Activated CD4-positive, alpha-beta T cell treated with anti-CD3 and anti-CD28 coated beads, Interleukin-2, amount 10 ng/mL, durations not matched to agents 7 days and 5 days (primary cell): ENCODE data around the gene TMEM37. TPM values are rescaled to one million over a fixed set of nuclear protein-coding genes. Genes with fewer than 3 reads are reported as not detected.

ENCODE experiments used
- CTCF ChIA-PET: fragments of 350-600 bp; sonication (Branson Sonifier 250); formaldehyde crosslinking; loops from one replicate; lab custom pipeline; 2021; ENCODE audit warnings: antibody characterized with exemption; lab: Charles Lee
- POLR2A ChIA-PET: fragments of 350-600 bp; sonication (Branson Sonifier 250); formaldehyde crosslinking; loops from one replicate; lab custom pipeline; 2021; ENCODE audit warnings: antibody characterized with exemption; lab: Charles Lee
- DNase-seq: peaks from one replicate; pipeline ENCODE4 v3.0.0-alpha.2; 2020
- H3K27ac Mint-ChIP-seq: one replicate; pipeline ENCODE4 v1.8.0; 2021; ENCODE audit warnings: mild to moderate bottlenecking, moderate library complexity, mixed read lengths
- H3K27me3 Mint-ChIP-seq: one replicate; pipeline ENCODE4 v1.8.0; 2021; ENCODE audit warnings: mixed read lengths
- H3K36me3 Mint-ChIP-seq: one replicate; pipeline ENCODE4 v1.8.0; 2021; ENCODE audit warnings: low read depth, mixed read lengths
- H3K4me1 Mint-ChIP-seq: one replicate; pipeline ENCODE4 v1.8.0; 2021; ENCODE audit warnings: mixed read lengths
- H3K4me3 Mint-ChIP-seq: one replicate; pipeline ENCODE4 v1.8.0; 2021; ENCODE audit warnings: mild to moderate bottlenecking, moderate library complexity, mixed read lengths
- H3K9me3 Mint-ChIP-seq: one replicate; pipeline ENCODE4 v1.8.0; 2021; ENCODE audit warnings: mixed read lengths
- total RNA-seq, 2 experiments: library from RNA; stranded (reverse); gene quantifications; one replicate each; pipeline ENCODE4 v1.2.3, GENCODE V29; 2021

TMEM37 gene
- total RNA-seq, 2 experiments from 2014 or later: not detected

GRCh38 chr2:119421741-119422140 lies 9.9 kb upstream of the TMEM37 start:
- no peaks in the 10 kb centered on the region for H3K36me3 Mint-ChIP-seq
- H3K4me3 Mint-ChIP-seq: no peak overlapping the region
- H3K27me3 Mint-ChIP-seq: peaks cover 28% of the 10 kb centered on the region
- peaks cover 2% of the 10 kb centered on the region for H3K9me3 Mint-ChIP-seq
- no peak for DNase-seq
- no peaks in the 10 kb centered on the region for H3K4me1 Mint-ChIP-seq
- ChIA-PET CTCF (no interaction called here), POLR2A (no interaction called here)
- no peak overlapping the region for H3K27ac Mint-ChIP-seq

GRCh38 chr2:119422360-119423107 lies 9.1 kb upstream of the TMEM37 start:
- ChIA-PET POLR2A (no interaction called here), CTCF (no interaction called here)
- no peak overlapping the region for H3K4me3 Mint-ChIP-seq
- H3K9me3 Mint-ChIP-seq: peaks cover 2% of the 10 kb centered on the region
- no peak overlapping the region for H3K27ac Mint-ChIP-seq
- H3K4me1 Mint-ChIP-seq: no peaks in the 10 kb centered on the region
- H3K36me3 Mint-ChIP-seq: no peaks in the 10 kb centered on the region
- peaks cover 31% of the 10 kb centered on the region for H3K27me3 Mint-ChIP-seq
- no peak for DNase-seq

GRCh38 chr2:119423108-119423444 lies 8.6 kb upstream of the TMEM37 start:
- H3K9me3 Mint-ChIP-seq: peaks cover 2% of the 10 kb centered on the region
- no peaks in the 10 kb centered on the region for H3K4me1 Mint-ChIP-seq
- no peak for DNase-seq
- ChIA-PET POLR2A (no interaction called here), CTCF (no interaction called here)
- H3K4me3 Mint-ChIP-seq: no peak overlapping the region
- no peaks in the 10 kb centered on the region for H3K36me3 Mint-ChIP-seq
- peaks cover 36% of the 10 kb centered on the region for H3K27me3 Mint-ChIP-seq
- no peak overlapping the region for H3K27ac Mint-ChIP-seq

GRCh38 chr2:119423811-119424210 lies 7.8 kb upstream of the TMEM37 start:
- Mint-ChIP-seq H3K27ac (no peak overlapping the region), H3K4me1 (no peaks in the 10 kb centered on the region), H3K27me3 (peaks cover 42% of the 10 kb centered on the region), H3K9me3 (peaks cover 2% of the 10 kb centered on the region), H3K36me3 (no peaks in the 10 kb centered on the region), H3K4me3 (no peak overlapping the region)
- CTCF ChIA-PET: interaction anchor here (0.8 kb wide), 1 partner anchor 14 kb away, joined by 3 read pairs; no protein-coding TSS in a partner anchor
- POLR2A ChIA-PET: no interaction called here
- DNase-seq: no peak

GRCh38 chr2:119424284-119425118 lies 7.2 kb upstream of the TMEM37 start:
- Mint-ChIP-seq H3K27me3 (peaks cover 43% of the 10 kb centered on the region), H3K9me3 (peaks cover 2% of the 10 kb centered on the region), H3K36me3 (no peaks in the 10 kb centered on the region), H3K4me3 (no peak overlapping the region), H3K27ac (no peak overlapping the region), H3K4me1 (no peaks in the 10 kb centered on the region)
- CTCF ChIA-PET: interaction anchor here (0.8 kb wide), 1 partner anchor 15 kb away, joined by 3 read pairs; no protein-coding TSS in a partner anchor
- DNase-seq: no peak
- POLR2A ChIA-PET: interaction anchor here (0.7 kb wide), 1 partner anchor 53 kb away, joined by 3 read pairs; no protein-coding TSS in a partner anchor

GRCh38 chr2:119425119-119425405 lies 6.6 kb upstream of the TMEM37 start:
- no peak for DNase-seq
- Mint-ChIP-seq H3K9me3 (peaks cover 2% of the 10 kb centered on the region), H3K4me1 (no peaks in the 10 kb centered on the region), H3K27me3 (peaks cover 43% of the 10 kb centered on the region), H3K4me3 (no peak overlapping the region), H3K36me3 (no peaks in the 10 kb centered on the region), H3K27ac (no peak overlapping the region)
- CTCF ChIA-PET: no interaction called here
- POLR2A ChIA-PET: interaction anchor here (0.7 kb wide), 1 partner anchor 53 kb away, joined by 3 read pairs; no protein-coding TSS in a partner anchor

GRCh38 chr2:119425620-119426395 lies 5.8 kb upstream of the TMEM37 start:
- peaks cover 2% of the 10 kb centered on the region for H3K9me3 Mint-ChIP-seq
- no peaks in the 10 kb centered on the region for H3K36me3 Mint-ChIP-seq
- no peak for DNase-seq
- POLR2A ChIA-PET: interaction anchor here (0.7 kb wide), 1 partner anchor 52 kb away, joined by 3 read pairs; no protein-coding TSS in a partner anchor
- H3K4me3 Mint-ChIP-seq: no peak overlapping the region
- peaks cover 50% of the 10 kb centered on the region for H3K27me3 Mint-ChIP-seq
- CTCF ChIA-PET: no interaction called here
- no peaks in the 10 kb centered on the region for H3K4me1 Mint-ChIP-seq
- H3K27ac Mint-ChIP-seq: no peak overlapping the region

GRCh38 chr2:119426396-119426675 lies 5.3 kb upstream of the TMEM37 start:
- H3K9me3 Mint-ChIP-seq: peaks cover 2% of the 10 kb centered on the region
- peaks cover 55% of the 10 kb centered on the region for H3K27me3 Mint-ChIP-seq
- H3K4me3 Mint-ChIP-seq: no peak overlapping the region
- peaks cover 2% of the 10 kb centered on the region for H3K4me1 Mint-ChIP-seq
- no peak overlapping the region for H3K27ac Mint-ChIP-seq
- DNase-seq: no peak
- POLR2A ChIA-PET: no interaction called here
- CTCF ChIA-PET: no interaction called here
- no peaks in the 10 kb centered on the region for H3K36me3 Mint-ChIP-seq

- POLR2A ChIA-PET: no interaction called here
- Mint-ChIP-seq H3K36me3 (no peaks in the 10 kb centered on the region), H3K4me1 (peaks cover 2% of the 10 kb centered on the region), H3K4me3 (no peak overlapping the region), H3K9me3 (peaks cover under 1% of the 10 kb centered on the region), H3K27ac (no peak overlapping the region), H3K27me3 (peaks cover 50% of the 10 kb centered on the region)
- DNase-seq: no peak
- CTCF ChIA-PET: interaction anchor here (0.8 kb wide), 1 partner anchor 36 kb away, joined by 3 read pairs; no protein-coding TSS in a partner anchor
These were observed 4.8 kb upstream of the TMEM37 start for GRCh38 chr2:119426801-119427395.

GRCh38 chr2:119427756-119428155 lies 3.9 kb upstream of the TMEM37 start:
- POLR2A ChIA-PET: no interaction called here
- peaks cover 55% of the 10 kb centered on the region for H3K27me3 Mint-ChIP-seq
- CTCF ChIA-PET: interaction anchor here (0.8 kb wide), 1 partner anchor 37 kb away, joined by 3 read pairs; no protein-coding TSS in a partner anchor
- H3K36me3 Mint-ChIP-seq: no peaks in the 10 kb centered on the region
- H3K4me3 Mint-ChIP-seq: no peak overlapping the region
- H3K9me3 Mint-ChIP-seq: no peaks in the 10 kb centered on the region
- peaks cover 5% of the 10 kb centered on the region for H3K4me1 Mint-ChIP-seq
- no peak for DNase-seq
- H3K27ac Mint-ChIP-seq: no peak overlapping the region

GRCh38 chr2:119428488-119429224 lies 3.0 kb upstream of the TMEM37 start:
- ChIA-PET CTCF (no interaction called here), POLR2A (no interaction called here)
- H3K27me3 Mint-ChIP-seq: peaks cover 63% of the 10 kb centered on the region
- H3K27ac Mint-ChIP-seq: no peak overlapping the region
- H3K4me3 Mint-ChIP-seq: no peak overlapping the region
- H3K4me1 Mint-ChIP-seq: peaks cover 5% of the 10 kb centered on the region
- no peaks in the 10 kb centered on the region for H3K36me3 Mint-ChIP-seq
- no peak for DNase-seq
- no peaks in the 10 kb centered on the region for H3K9me3 Mint-ChIP-seq
